GM19324 (cell line): ENCODE measurements around the gene TP53AIP1.

ENCODE experiments used
- ATAC-seq: cut with Tn5 transposase; IDR thresholded peaks from one replicate; pipeline ENCODE4 v1.9.1; 2021; ENCODE audit warnings: mild to moderate bottlenecking, moderate library complexity; ENCODE audit not compliant: unreplicated experiment, low FRiP score

TP53AIP1 gene

GRCh38 chr11:128892866-128893565 is 49.7 kb downstream of the TP53AIP1 start:
- no peak for ATAC-seq

- no peak for ATAC-seq
These were observed 50.7 kb downstream of the TP53AIP1 start for GRCh38 chr11:128891913-128892398.

GRCh38 chr11:128890543-128891368 is 51.9 kb downstream of the TP53AIP1 start, which contains the start of gene KCNJ5:
Gene KCNJ5, plus strand, starts transcription at chr11:128891356. Its CDS starts 19,918 bp downstream, at chr11:128911274.
- no peak for ATAC-seq

- no peak for ATAC-seq
These were observed 52.5 kb downstream of the TP53AIP1 start for GRCh38 chr11:128890216-128890542.

GRCh38 chr11:128889657-128890213 is 52.9 kb downstream of the TP53AIP1 start:
- no peak for ATAC-seq

- no peak for ATAC-seq
These were observed 54.4 kb downstream of the TP53AIP1 start for GRCh38 chr11:128888034-128888985.

- no peak for ATAC-seq
These were observed 56.1 kb downstream of the TP53AIP1 start for GRCh38 chr11:128886406-128887124.
